ENCODE results near the gene JTB. TPM values are rescaled to one million over a fixed set of nuclear protein-coding genes. Genes with fewer than 3 reads are reported as not detected.

JTB gene
- 56.7 TPM for total RNA-seq

DNA sequence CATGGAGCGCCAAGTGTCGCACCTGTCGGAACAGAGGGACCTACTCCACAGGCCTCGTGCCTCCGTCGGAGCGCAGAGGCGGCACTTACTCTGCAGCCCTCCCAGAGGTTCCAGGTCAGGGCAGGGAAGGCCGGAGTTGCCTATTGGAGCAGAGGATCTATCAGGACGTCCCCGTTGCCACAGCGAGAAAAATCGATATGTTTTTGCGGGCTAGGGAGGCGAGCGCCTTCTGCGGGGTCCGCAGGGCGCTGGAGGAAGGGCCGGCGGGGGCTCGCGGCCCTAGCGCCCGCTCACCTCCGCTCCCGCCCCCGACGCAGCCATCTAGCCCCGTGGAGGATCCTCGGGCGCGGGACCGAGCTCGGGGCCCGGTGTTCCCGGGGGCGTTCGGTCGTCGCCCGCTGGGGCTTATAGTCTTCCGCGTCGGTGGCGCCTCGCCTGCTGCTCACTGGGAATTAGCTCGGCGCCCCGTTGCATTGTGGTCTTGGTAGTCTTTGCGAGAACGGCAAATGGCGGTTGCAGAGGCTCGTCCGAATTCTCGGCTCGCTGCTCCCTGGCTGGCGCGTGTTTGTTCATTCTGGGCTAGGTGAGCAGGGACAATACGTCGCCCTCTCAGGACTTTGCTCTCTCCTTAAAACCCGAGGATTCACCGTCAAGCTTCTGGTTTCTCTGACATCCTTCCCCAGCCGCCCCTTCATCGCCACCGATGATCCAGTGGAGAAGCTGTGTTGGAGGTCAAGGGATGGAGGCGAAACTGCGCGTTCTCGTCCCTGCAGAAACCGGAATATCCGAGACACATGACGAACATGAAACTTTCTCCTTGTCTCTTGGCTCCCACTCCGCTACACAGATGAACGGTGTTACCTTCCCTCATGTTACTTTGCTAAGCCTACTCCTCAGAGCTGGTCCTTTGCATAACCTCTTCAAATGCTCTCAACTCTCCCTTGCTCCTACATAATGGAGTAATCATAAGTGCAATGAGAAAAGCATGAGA is at the start of gene JTB:
JTB (minus strand) TSS at position 425 of the 991 bp plus-strand sequence; CDS start at position 3, 422 bp downstream.

DNA sequence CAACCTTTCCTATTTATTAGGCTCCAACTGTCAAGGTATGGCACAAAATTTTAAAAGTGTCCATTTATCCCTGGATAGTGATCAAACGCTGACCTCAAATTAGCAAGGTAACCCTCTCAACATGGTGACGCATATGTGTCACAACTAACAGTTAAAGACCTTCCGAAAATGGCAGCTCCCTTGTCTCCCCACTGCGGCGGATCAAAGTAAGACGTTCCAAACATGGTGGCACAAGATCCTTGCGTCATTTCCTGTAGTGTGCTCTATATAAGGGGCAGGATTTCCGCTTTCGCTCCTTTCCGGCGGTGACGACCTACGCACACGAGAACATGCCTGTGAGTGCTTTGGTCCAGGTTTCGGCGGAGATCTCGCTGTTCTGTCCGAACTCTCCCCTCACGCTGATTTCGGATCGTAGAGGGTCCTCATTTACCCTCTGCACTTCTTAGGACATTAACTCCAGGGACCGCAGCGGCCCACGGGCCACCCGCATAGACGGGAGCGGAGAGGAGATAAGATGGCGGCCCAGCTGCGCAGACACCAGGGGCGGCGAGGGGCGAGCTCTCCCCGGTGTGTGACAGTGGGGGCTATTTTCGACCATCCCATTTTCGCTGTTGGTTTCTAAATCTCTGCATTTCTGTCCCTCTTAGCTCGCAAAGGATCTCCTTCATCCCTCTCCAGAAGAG is 13.1 kb upstream of the JTB start, which contains the start of gene RPS27:
RPS27 (plus strand) TSS at position 295 of the 683 bp plus-strand sequence; CDS start at position 330, 35 bp downstream.

DNA sequence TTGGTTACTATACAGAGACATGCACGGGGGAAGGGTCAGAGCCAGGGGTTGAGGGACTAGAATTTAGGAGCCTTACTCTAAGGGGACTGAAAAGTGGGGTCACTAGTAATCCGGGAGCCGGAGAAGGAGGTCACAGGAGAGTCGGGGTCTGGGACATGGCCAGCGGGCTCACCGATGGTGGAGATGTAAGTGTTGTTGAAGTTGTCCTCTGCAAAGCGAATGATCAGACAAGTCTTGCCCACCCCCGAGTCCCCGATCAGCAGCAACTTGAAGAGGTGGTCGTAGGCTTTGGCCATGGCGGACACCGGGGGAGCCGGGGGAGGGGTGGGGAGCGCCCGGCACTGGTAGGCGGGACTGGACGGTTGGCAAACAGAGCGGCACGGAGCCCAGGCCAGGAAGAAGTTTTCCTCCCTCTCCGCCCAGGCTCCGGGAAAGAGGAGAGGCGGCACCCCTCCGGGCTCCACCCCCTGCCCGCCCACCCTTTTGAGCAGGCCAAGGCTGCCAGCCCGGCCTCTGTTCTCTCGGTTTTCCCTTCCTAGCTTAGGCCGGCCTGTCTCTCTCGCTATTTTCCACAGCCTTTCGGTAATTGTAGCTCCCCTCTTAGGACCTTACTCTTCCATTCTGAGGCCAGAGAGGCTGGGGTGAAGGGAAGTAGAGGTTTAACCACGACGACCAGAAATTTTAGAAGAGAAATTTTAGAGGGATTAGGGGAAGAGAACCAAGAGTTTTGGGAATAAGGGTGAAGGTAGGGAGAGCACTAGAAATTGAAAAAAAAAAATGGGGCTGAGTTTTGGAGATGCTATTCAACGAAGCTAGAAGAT is 8.7 kb upstream of the JTB start, which contains the start of gene RAB13:
RAB13 (minus strand) TSS at position 399 of the 821 bp plus-strand sequence; CDS start at position 296, 103 bp downstream.

DNA sequence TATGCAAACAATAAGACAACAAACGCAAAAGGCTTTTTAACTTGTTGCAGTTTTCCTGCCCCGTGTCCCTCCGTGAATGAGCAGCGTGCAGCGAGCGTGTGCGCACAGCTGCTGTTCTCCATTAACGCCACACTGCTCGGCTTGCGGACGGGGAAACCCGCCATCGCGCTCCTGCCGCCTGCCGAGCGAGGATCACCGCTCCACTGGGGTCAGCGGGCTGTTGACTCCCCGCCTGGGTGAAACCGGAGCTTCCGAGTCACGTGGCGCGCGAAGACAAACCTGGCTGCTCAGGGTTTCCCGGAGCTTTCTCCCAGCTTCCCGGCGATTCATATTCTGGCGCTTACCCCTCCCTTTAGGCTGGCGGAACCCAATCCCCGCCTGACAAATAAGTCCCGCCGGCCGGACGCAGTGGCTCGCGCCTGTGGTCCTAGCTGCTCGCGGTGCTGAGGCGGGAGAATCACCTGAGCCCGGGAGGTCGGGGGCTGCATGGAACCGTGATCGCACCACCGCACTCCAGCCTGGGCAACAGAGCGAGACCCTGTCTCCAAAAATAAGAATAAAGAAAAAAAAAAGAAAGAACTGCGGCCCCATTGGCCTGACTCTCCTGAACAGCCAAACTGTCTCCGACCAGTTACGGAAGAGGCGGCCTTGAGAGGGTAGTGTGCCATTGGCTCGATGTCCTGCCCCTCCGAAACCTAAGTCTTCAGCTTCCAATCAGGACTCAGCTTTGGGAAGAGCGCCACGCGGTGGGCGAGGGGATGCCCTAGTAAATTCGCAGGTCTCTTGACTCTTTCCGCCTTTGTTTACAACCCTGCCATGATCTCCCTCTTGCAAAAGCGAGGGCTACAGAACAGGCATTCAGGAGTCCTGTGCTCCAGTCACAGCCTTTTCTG is 10.1 kb downstream of the JTB start, which contains the start of gene CREB3L4:
CREB3L4 (plus strand) TSS at position 796 of the 893 bp plus-strand sequence. CDS start 624 bp downstream, outside the sequence.

DNA sequence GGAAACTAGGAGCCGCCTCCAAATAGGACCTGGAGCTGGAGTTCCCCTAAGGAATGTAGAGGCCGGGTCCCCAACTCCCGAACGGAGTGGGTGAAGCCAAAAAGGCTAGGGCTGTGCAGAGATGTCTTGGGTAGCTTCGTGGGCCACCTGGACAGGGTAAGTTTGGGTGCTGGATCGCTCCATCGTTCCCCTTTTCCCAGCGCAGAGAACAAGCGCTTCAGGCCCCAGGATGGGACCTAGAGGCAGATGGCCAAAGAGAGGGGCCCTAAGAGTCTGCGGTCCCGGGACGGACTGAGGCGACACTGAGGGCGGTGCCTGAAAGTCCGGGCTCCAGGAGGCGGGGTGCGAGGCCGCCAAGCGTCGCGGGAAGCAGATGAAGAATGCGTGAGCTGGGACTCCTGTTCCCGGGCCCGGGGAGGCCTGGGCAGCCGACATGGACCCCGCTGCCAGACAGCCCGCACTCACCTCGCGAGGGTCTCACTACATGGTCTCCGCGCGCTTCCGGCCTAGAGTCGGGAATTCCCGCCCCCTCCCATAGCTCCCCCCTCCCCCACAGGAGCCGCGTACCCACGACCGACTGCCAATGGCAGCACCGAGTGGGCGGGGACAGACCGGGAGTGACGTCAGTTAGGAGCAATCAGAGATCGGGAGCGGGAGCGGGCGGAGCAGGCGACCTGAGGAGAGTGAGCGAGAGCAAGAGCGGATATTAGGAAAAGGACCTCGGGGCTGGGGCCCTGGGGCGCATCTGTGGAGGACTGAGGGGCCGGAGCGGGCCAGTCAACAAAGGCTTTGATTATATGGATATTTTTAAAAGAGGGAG is 14.2 kb downstream of the JTB start, which contains the start of gene SLC39A1:
SLC39A1 (minus strand) TSS at position 508 of the 820 bp plus-strand sequence. CDS start 822 bp downstream, outside the sequence.

DNA sequence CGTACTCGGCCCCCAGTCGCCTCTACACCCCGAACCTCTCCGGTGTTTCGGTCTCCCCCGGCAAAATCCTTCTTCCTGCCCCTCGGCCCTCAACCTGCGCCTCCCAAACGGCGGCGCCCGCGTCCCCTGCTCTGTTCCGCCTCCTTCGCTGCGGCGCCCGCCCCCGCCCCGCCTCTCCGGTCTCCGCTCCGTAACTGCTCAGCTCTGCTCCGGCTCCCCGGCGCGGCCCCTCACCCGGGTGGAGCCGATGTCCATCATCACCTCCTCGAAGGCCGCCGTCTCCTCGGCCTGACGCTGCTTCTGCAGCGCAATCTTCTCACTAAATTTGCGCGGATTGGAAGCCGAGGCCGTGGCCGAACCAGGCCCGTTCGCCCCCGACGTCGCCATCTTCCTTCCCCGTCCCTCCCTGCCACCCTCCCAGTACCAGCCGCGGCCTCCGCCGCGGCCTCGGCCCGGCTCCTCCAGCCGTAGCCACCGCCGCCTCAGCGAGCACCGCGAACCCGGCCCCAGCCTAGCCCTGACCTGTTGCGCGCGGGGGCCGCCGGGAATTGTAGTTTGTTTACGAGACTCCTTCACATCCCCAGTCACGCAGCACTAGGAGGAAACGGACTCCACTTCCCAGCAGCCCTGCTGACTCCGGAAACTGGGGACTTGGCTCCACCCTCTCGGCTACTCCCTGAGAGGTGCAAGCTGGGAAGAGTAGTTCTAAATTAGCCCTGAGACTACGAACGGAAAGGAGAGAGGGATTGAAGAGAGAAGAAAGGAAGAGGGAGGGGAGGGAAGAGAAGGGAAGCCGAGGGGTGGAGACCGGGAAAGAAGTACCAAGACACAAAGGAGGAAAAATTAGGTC is 19.1 kb downstream of the JTB start, which contains the start of gene CRTC2:
CRTC2 (minus strand) TSS at position 502 of the 850 bp plus-strand sequence; CDS start at position 387, 115 bp downstream.

DNA sequence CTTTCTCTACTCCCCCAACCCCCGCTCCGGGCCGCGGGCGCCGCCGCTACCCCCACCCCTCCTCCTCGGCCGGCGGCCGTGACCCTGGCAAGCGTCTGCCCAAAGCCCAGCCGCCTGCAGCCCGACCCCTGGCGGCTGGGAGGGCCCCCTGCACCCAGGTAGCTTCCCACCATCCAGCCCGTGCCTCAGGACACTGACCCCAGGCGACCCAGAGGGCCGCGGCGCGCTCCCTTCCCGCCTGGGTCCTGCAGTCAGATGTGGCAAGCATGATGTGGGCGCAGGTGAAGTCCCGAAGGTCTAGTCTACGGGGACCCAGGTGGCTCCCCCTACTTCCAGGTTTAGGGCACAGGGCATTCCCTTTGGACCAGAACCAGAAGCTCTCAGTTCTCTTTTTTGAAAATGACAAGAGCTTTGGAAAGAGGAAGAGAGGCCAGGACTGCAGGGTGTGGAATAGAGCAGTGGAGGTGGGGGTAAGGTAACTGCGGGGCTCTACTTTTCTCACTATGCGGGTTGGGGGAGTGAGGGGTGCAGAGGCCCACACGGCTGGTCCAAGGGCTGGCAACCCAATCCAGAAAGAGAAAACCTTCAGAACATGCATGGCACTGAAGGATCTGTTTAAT is 30.7 kb downstream of the JTB start, which contains the start of gene DENND4B:
DENND4B (minus strand) TSS at position 97 of the 620 bp plus-strand sequence. CDS start 2,344 bp downstream, outside the sequence.

Small RNA genes lying within 50 kb of the gene (small RNA-seq; reads per million reads assigned to genes)
- not detected for gene MIR6737 (ENCODE audit: low replicate concordance)

Other genes starting within 250 kb of the JTB start
- 68.9 TPM for gene INTS3, start 249.6 kb downstream of the JTB start, total RNA-seq
- gene SLC27A3, start 202.3 kb downstream of the JTB start, total RNA-seq = 18.2 TPM
- gene GATAD2B, start 54.7 kb downstream of the JTB start, total RNA-seq = 30.0 TPM
- gene DENND4B, start 31.0 kb downstream of the JTB start, total RNA-seq = 38.8 TPM
- gene CRTC2, start 19.1 kb downstream of the JTB start, total RNA-seq = 6.9 TPM
- gene SLC39A1, start 14.1 kb downstream of the JTB start, total RNA-seq = 22.8 TPM
- 15.7 TPM for gene CREB3L4, start 9.8 kb downstream of the JTB start, total RNA-seq
- gene RAB13, start 8.7 kb upstream of the JTB start, total RNA-seq = 6.9 TPM
- gene RPS27, start 13.1 kb upstream of the JTB start, total RNA-seq = 1,626 TPM
- 0.31 TPM for gene NUP210L, start 177.4 kb upstream of the JTB start, total RNA-seq
- 177 TPM for gene TPM3, start 214.4 kb upstream of the JTB start, total RNA-seq
- not detected for gene CFAP141, start 228.7 kb upstream of the JTB start, total RNA-seq
- gene UBAP2L, start 243.3 kb upstream of the JTB start, total RNA-seq = 87.0 TPM

All from parietal lobe (tissue), 2 donors.